ENCODE measurements around the gene AGRN. TPM values are rescaled to one million over a fixed set of nuclear protein-coding genes. Genes with fewer than 3 reads are reported as not detected.

AGRN gene
- total RNA-seq, 1 experiment from 2014 or later, result 134 TPM

DNA sequence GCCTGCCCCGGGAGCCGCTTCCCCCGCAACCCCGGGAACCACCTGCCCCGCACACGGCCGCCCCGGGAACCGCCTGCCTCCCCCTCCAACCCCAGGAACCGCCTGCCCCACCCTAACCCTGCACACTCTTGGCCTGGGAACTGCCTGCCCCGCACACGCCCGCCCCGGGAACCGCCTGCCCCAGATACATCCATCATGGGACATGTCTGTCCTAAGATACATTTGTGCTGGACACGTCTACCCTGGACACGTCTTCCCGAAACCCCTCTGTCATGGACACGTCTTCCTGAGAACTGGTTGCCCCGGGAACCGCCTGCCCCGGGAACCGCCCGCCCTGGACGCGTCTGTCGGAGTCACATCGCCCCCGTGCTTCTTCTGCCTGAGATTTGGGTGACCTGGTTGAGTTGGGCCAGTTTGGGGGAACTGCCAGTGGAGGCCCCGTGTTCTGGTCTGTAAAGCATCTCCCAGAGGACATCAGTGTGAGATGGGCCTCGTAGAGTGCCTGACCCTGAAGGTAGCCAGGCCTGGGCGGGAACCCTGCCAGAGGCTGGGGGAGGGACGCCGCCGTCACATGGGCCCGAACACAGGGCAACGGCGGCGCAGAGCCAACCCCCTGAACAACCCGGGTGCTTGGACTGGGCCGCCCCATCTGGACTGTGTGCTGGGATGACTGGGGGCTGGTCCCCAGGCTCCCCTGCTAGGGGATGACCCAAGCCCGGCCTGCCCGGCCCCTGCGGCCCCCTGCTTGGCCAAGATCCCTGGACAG is 41.7 kb upstream of the AGRN start:
- Histone ChIP-seq H3K9me2 (ENCODE audit: insufficient read depth) (no peaks in the 10 kb centered on the region), H3K4me2 (ENCODE audit: low read length) (0 out of 2 replicates have a peak overlapping the region, but pooled peaks have one; percentile 28), H2AFZ (ENCODE audit: low read depth, low read length, poor library complexity, severe bottlenecking) (no peak overlapping the region), H3K27me3 (ENCODE audit: insufficient read depth, low read length) (no peaks in the 10 kb centered on the region), H3K9me3 (ENCODE audit: control insufficient read depth in 1 of 2, insufficient read depth in 1 of 2, low read depth in 1 of 2, low read length in 2 of 2) (no peaks in the 10 kb centered on the region), H3K4me1 (ENCODE audit: control insufficient read depth in 1 of 2, insufficient read depth in 2 of 2, low read length in 2 of 2) (peaks cover 10 to 22% of the 10 kb centered on the region in 2 experiments), H4K20me1 (ENCODE audit: insufficient read depth) (no peaks in the 10 kb centered on the region), H3K9ac (ENCODE audit: low read length) (no peak overlapping the region), H3K4me3 (replicated peaks in 1 of 2; ENCODE audit: low read depth in 1 of 2, low read length in 2 of 2) (no peak overlapping the region), H3K79me2 (ENCODE audit: insufficient read depth, low read length) (no peaks in the 10 kb centered on the region), H3K36me3 (ENCODE audit: control insufficient read depth in 1 of 2, insufficient read depth in 2 of 2, low read length in 2 of 2) (no peaks in the 10 kb centered on the region), H3K27ac (ENCODE audit: low read depth, low read length) (no peak overlapping the region)
- DNase-seq (ENCODE audit: low read depth, low spot score) (no peak), ATAC-seq (no peak)
- intact Hi-C loops (cut with micrococcal nuclease), result loop anchor here (5.0 kb wide), 1 partner anchor 139 kb away; the partner anchor contains the start of gene C1orf159
- ChIA-PET RAD21 (ENCODE audit: low non-redundant PET in 1 of 2, low total read pairs in 2 of 2, uncharacterized antibody in 2 of 2, unreplicated experiment in 2 of 2) (no interaction called here), CTCF (no interaction called here), POLR2A (no interaction called here)
- BruUV-seq (replicated peaks), result no TSS peak
- TF ChIP-seq, protein P1, sequence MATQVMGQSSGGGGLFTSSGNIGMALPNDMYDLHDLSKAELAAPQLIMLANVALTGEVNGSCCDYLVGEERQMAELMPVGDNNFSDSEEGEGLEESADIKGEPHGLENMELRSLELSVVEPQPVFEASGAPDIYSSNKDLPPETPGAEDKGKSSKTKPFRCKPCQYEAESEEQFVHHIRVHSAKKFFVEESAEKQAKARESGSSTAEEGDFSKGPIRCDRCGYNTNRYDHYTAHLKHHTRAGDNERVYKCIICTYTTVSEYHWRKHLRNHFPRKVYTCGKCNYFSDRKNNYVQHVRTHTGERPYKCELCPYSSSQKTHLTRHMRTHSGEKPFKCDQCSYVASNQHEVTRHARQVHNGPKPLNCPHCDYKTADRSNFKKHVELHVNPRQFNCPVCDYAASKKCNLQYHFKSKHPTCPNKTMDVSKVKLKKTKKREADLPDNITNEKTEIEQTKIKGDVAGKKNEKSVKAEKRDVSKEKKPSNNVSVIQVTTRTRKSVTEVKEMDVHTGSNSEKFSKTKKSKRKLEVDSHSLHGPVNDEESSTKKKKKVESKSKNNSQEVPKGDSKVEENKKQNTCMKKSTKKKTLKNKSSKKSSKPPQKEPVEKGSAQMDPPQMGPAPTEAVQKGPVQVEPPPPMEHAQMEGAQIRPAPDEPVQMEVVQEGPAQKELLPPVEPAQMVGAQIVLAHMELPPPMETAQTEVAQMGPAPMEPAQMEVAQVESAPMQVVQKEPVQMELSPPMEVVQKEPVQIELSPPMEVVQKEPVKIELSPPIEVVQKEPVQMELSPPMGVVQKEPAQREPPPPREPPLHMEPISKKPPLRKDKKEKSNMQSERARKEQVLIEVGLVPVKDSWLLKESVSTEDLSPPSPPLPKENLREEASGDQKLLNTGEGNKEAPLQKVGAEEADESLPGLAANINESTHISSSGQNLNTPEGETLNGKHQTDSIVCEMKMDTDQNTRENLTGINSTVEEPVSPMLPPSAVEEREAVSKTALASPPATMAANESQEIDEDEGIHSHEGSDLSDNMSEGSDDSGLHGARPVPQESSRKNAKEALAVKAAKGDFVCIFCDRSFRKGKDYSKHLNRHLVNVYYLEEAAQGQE (IDR thresholded peaks at IDR 0.05; ENCODE audit: low read depth), result no peak
- TF ChIP-seq EGR1 (IDR thresholded peaks at IDR 0.05; ENCODE audit: low read depth) (no peak), ZFX (IDR thresholded peaks at IDR 0.05) (no peak), ZNF274 (IDR thresholded peaks at IDR 0.05; ENCODE audit: low read depth, low read length) (no peak), YY1 (IDR thresholded peaks at IDR 0.05; ENCODE audit: extremely low read depth, insufficient replicate concordance, low read depth, low read length) (no peak), JUND (IDR thresholded peaks at IDR 0.05) (no peak), TCF7L2 (IDR thresholded peaks at IDR 0.05; ENCODE audit: borderline replicate concordance, extremely low read depth, insufficient read depth, insufficient read length) (no peak), EZH2 (IDR thresholded peaks at IDR 0.05) (no peak), SRF (IDR thresholded peaks at IDR 0.05; ENCODE audit: low read depth) (no peak), CBX3 (IDR thresholded peaks at IDR 0.05; ENCODE audit: low read depth) (no peak), POLR2A (IDR thresholded peaks at IDR 0.05; ENCODE audit: borderline replicate concordance, extremely low read depth, insufficient read depth, insufficient read length) (no peak), SIN3A (IDR thresholded peaks at IDR 0.05; ENCODE audit: low read depth) (no peak), POLR2AphosphoS5 (IDR thresholded peaks at IDR 0.05; ENCODE audit: low read depth, low read length) (no peak), CEBPB (IDR thresholded peaks at IDR 0.05; ENCODE audit: low read depth) (no peak), EZH2phosphoT487 (IDR thresholded peaks at IDR 0.05; ENCODE audit: borderline replicate concordance) (no peak), SP1 (IDR thresholded peaks at IDR 0.05; ENCODE audit: low read depth) (no peak)
- TF ChIP-seq, protein P2, sequence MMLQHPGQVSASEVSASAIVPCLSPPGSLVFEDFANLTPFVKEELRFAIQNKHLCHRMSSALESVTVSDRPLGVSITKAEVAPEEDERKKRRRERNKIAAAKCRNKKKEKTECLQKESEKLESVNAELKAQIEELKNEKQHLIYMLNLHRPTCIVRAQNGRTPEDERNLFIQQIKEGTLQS (IDR thresholded peaks at IDR 0.05), result no peak
- TF ChIP-seq, protein P3, sequence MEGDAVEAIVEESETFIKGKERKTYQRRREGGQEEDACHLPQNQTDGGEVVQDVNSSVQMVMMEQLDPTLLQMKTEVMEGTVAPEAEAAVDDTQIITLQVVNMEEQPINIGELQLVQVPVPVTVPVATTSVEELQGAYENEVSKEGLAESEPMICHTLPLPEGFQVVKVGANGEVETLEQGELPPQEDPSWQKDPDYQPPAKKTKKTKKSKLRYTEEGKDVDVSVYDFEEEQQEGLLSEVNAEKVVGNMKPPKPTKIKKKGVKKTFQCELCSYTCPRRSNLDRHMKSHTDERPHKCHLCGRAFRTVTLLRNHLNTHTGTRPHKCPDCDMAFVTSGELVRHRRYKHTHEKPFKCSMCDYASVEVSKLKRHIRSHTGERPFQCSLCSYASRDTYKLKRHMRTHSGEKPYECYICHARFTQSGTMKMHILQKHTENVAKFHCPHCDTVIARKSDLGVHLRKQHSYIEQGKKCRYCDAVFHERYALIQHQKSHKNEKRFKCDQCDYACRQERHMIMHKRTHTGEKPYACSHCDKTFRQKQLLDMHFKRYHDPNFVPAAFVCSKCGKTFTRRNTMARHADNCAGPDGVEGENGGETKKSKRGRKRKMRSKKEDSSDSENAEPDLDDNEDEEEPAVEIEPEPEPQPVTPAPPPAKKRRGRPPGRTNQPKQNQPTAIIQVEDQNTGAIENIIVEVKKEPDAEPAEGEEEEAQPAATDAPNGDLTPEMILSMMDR (IDR thresholded peaks at IDR 0.05 in 2 of 3, conservative IDR thresholded peaks at IDR 0.05 in 1 of 3; ENCODE audit: borderline replicate concordance in 1 of 3, insufficient read depth in 1 of 3, low read depth in 2 of 3, low read length in 2 of 3), result no peak
- TF ChIP-seq, protein P4, sequence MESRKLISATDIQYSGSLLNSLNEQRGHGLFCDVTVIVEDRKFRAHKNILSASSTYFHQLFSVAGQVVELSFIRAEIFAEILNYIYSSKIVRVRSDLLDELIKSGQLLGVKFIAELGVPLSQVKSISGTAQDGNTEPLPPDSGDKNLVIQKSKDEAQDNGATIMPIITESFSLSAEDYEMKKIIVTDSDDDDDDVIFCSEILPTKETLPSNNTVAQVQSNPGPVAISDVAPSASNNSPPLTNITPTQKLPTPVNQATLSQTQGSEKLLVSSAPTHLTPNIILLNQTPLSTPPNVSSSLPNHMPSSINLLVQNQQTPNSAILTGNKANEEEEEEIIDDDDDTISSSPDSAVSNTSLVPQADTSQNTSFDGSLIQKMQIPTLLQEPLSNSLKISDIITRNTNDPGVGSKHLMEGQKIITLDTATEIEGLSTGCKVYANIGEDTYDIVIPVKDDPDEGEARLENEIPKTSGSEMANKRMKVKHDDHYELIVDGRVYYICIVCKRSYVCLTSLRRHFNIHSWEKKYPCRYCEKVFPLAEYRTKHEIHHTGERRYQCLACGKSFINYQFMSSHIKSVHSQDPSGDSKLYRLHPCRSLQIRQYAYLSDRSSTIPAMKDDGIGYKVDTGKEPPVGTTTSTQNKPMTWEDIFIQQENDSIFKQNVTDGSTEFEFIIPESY (IDR thresholded peaks at IDR 0.05; ENCODE audit: extremely low read depth, insufficient replicate concordance, low read length), result no peak
- TF ChIP-seq, protein P5, sequence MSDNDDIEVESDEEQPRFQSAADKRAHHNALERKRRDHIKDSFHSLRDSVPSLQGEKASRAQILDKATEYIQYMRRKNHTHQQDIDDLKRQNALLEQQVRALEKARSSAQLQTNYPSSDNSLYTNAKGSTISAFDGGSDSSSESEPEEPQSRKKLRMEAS (IDR thresholded peaks at IDR 0.05), result no peak

Measured in HCT116 (cell line).